ENCODE results near the gene TSACC.
A peak's percentile ranks its signal among the peaks of the same experiment; 100 is the strongest.

- peak; percentile 73 for TF ChIP-seq CTCF (IDR thresholded peaks at IDR 0.05)
- TF ChIP-seq EZH2 (IDR thresholded peaks at IDR 0.05; ENCODE audit: borderline replicate concordance, insufficient read depth, low read depth, low read length, poor library complexity, severe bottlenecking), result no peak
These were observed 18.7 kb upstream of the TSACC start for GRCh38 chr1:156319664-156320063.

All from B cell (primary cell).